Gastrocnemius medialis (tissue), 4 donors: ENCODE data around the gene LRRC71. TPM values are rescaled to one million over a fixed set of nuclear protein-coding genes. Genes with fewer than 3 reads are reported as not detected.
"Not testable (repeated sequence)": the region's sequence is repeated elsewhere in the genome, so short reads cannot be mapped to it uniquely, and the experiment has no call there.

Experiments used
- ATAC-seq, 2 donors: fragments of 150-250 bp; one replicate each; pipeline ENCODE4 v1.9.1; 2016
- DNase-seq, 2 donors: peaks; one replicate each; pipeline ENCODE4 v3.0.0-alpha.2; 2019
- H3K27ac ChIP-seq, 4 donors: fragments of 200-600 bp; sonication (generic); 1 replicate in 1 of 4; 2 replicates in 3 of 4; pipeline ENCODE4 v1.5.1; 2016 to 2018; ENCODE audit warnings: mild to moderate bottlenecking in 2 of 4, moderate library complexity in 1 of 4
- H3K27me3 ChIP-seq, 3 donors: fragments of 200-600 bp; sonication (generic) in 2 of 3; 1 replicate in 1 of 3; 2 replicates in 2 of 3; pipeline versions ENCODE4 v1.5.1 to v1.6.0; 2016 to 2019; ENCODE audit warnings: mild to moderate bottlenecking in 1 of 3, moderate library complexity in 1 of 3
- H3K36me3 ChIP-seq, 2 donors: fragments of 200-600 bp; sonication (generic) in 1 of 2; one replicate each; pipeline ENCODE4 v1.5.1; 2017 to 2018
- H3K4me1 ChIP-seq, 2 donors: fragments of 200-600 bp; sonication (generic) in 1 of 2; one replicate each; pipeline ENCODE4 v1.5.1; 2016 to 2017; ENCODE audit warnings: mild to moderate bottlenecking in 2 of 2
- H3K4me3 ChIP-seq, 4 donors: fragments of 200-600 bp; sonication (generic) in 3 of 4; 1 replicate in 1 of 4; 2 replicates in 3 of 4; pipeline ENCODE4 v1.5.1; 2016 to 2019; ENCODE audit warnings: mild to moderate bottlenecking in 2 of 4
- H3K9me3 ChIP-seq, 3 donors: fragments of 200-600 bp; sonication (generic) in 2 of 3; 1 replicate in 1 of 3; 2 replicates in 2 of 3; pipeline ENCODE4 v1.5.1; 2016 to 2019
- POLR2A ChIP-seq, 2 donors: fragments of 450-650 bp; IDR thresholded peaks; one replicate each; pipeline ENCODE4 v1.6.1; 2017; ENCODE audit warnings: antibody characterized with exemption in 2 of 2, mild to moderate bottlenecking in 2 of 2, moderate library complexity in 2 of 2
- in situ Hi-C, 4 donors: fragments of 200-750 bp; cut with MboI; loops; one replicate each; pipeline versions ENCODE4 v1.15.0 to v1.8.0; 2017; ENCODE audit warnings: low sequenced_read_pairs in 4 of 4
- intact Hi-C: fragments of 100-400 bp; cut with DNase I; formaldehyde crosslinking; loops from one replicate; pipeline ENCODE4 v1.15.1; 2023; ENCODE audit warnings: low total_unique reads
- total RNA-seq, 4 donors: library from RNA; depleted of rRNA; stranded (reverse); fragments of >200 nt; gene quantifications; one replicate each; pipeline versions ENCODE4 v1.1.0 to v1.2.3, GENCODE V29; 2016
- TF ChIP-seq, protein P1 (sequence below), 5 experiments: fragments of 450-650 bp in 3 of 5; fragments of 200-600 bp in 2 of 5; sonication (generic) in 2 of 5; IDR thresholded peaks in 4 of 5; conservative IDR thresholded peaks in 1 of 5; 1 replicate in 4 of 5; 2 replicates in 1 of 5; pipeline ENCODE4 v1.5.1; 2016 to 2019; ENCODE audit warnings: antibody characterized with exemption in 5 of 5, mild to moderate bottlenecking in 3 of 5, moderate library complexity in 3 of 5

Gene LRRC71
- total RNA-seq, 4 donors from 2014 or later = not detected

GRCh38 chr1:156924478-156925153 lies 4.2 kb downstream of the LRRC71 start:
- Histone ChIP-seq H3K27ac (no peak overlapping the region), H3K9me3 (no peaks in the 10 kb centered on the region), H3K27me3 (peaks cover 81 to 88% (median 88%) of the 10 kb centered on the region in 3 donors), H3K36me3 (no peaks in the 10 kb centered on the region), H3K4me3 (no peak overlapping the region), H3K4me1 (peaks cover 3 to 17% of the 10 kb centered on the region in 2 donors)
- DNase-seq (no peak), ATAC-seq (no peak)
- intact Hi-C loops (no loop called here), in situ Hi-C loops (no loop called here)
- no peak for TF ChIP-seq POLR2A (IDR thresholded peaks at IDR 0.05)
- TF ChIP-seq, protein P1, sequence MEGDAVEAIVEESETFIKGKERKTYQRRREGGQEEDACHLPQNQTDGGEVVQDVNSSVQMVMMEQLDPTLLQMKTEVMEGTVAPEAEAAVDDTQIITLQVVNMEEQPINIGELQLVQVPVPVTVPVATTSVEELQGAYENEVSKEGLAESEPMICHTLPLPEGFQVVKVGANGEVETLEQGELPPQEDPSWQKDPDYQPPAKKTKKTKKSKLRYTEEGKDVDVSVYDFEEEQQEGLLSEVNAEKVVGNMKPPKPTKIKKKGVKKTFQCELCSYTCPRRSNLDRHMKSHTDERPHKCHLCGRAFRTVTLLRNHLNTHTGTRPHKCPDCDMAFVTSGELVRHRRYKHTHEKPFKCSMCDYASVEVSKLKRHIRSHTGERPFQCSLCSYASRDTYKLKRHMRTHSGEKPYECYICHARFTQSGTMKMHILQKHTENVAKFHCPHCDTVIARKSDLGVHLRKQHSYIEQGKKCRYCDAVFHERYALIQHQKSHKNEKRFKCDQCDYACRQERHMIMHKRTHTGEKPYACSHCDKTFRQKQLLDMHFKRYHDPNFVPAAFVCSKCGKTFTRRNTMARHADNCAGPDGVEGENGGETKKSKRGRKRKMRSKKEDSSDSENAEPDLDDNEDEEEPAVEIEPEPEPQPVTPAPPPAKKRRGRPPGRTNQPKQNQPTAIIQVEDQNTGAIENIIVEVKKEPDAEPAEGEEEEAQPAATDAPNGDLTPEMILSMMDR (IDR thresholded peaks at IDR 0.05 in 4 of 5, conservative IDR thresholded peaks at IDR 0.05 in 1 of 5) = no peak

DNA sequence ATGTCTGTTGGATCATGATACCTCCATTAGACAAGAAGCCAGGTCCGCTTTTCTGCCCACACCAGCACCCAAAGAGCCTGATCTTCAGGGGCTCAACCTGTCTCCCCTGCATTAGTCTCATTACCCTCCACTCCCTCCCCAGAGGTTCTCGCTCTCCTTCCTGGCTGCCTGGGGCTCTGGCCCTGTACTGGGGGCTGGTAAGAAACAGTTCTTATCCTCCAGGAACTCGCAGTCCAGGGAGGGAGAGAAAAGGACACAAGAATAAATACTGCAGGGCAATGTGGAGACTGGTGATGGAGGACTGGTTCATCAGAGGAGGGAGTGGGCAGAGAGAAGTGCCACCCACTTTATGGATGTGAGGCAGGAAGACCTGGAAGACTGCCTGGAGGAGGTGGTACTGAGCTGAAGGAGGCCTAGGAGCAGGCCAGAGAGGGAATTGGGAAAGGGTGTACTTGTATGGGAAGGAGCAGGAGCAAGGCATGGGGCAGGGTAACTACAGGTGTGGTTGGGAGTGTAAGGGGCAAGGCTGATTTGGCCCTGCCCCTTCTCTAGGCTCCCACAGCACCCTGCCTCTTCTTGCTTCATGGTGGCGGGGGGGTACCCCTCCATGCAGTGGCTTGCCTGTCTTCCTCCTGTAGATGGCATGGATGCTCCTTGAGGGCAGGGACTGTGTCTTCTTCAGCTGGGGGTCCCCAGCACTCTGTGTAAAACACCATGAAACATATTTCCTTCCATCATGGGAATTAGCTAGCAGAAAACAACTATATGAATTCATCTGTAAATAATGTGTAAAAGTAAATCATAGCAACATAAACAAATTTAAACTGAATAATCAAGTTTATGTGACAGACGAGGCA lies 5.0 kb downstream of the LRRC71 start:
- peaks cover 3 to 13% of the 10 kb centered on the region in 2 donors for H3K4me1 ChIP-seq
- in situ Hi-C loops = no loop called here
- ATAC-seq = no peak
- H3K9me3 ChIP-seq = no peaks in the 10 kb centered on the region
- DNase-seq = no peak
- TF ChIP-seq POLR2A (IDR thresholded peaks at IDR 0.05) = no peak
- TF ChIP-seq, protein P1 (IDR thresholded peaks at IDR 0.05 in 4 of 5, conservative IDR thresholded peaks at IDR 0.05 in 1 of 5) = no peak
- H3K27ac ChIP-seq = no peak overlapping the region
- intact Hi-C loops = no loop called here
- no peak overlapping the region for H3K4me3 ChIP-seq
- H3K36me3 ChIP-seq = no peaks in the 10 kb centered on the region
- peaks cover 79 to 85% (median 82%) of the 10 kb centered on the region in 3 donors for H3K27me3 ChIP-seq

GRCh38 chr1:156926175-156926574 lies 5.7 kb downstream of the LRRC71 start:
- no peak for ATAC-seq
- TF ChIP-seq, protein P1 (IDR thresholded peaks at IDR 0.05 in 4 of 5, conservative IDR thresholded peaks at IDR 0.05 in 1 of 5) = no peak
- no peak for TF ChIP-seq POLR2A (IDR thresholded peaks at IDR 0.05)
- H3K4me3 ChIP-seq = no peak overlapping the region
- no peaks in the 10 kb centered on the region for H3K9me3 ChIP-seq
- no peak overlapping the region for H3K27ac ChIP-seq
- no peaks in the 10 kb centered on the region for H3K36me3 ChIP-seq
- peak in 1 of 2 donors; percentile 30 for DNase-seq
- peaks cover 3 to 13% of the 10 kb centered on the region in 2 donors for H3K4me1 ChIP-seq
- intact Hi-C loops (no loop called here), in situ Hi-C loops (no loop called here)
- H3K27me3 ChIP-seq = peaks cover 72 to 77% (median 76%) of the 10 kb centered on the region in 3 donors

- Histone ChIP-seq H3K4me1 (peaks cover 3 to 13% of the 10 kb centered on the region in 2 donors), H3K27me3 (peaks cover 69 to 73% (median 71%) of the 10 kb centered on the region in 3 donors)
- ATAC-seq, in situ Hi-C loops, H3K4me3 ChIP-seq, DNase-seq, H3K9me3 ChIP-seq, intact Hi-C loops, H3K27ac ChIP-seq, H3K36me3 ChIP-seq: not testable (repeated sequence)
These were observed 6.3 kb downstream of the LRRC71 start for GRCh38 chr1:156926695-156927094.
